ENCODE measurements around the gene NABP1.

The NABP1 gene

DNA sequence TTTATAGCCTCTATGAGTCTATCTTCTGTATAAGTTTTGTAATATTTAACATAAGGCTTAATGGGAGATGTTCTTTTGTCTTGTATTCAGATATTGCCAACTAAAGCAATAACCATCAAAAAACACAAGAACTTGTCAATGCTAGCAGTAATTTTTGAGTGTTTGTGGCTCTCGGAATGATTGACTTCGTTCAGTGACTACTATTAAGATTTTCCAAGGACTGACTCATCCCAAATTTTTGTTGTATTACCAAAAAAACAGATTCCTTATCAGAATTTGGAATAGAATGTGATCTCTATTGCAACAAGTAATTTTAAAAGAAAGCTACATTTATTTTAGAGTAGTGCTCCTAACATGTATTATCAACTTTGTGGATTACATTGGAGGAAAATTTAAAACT, 8.1 kb downstream of the NABP1 start:
- no peak for DNase-seq

GRCh38 chr2:191686729-191687128, 8.8 kb downstream of the NABP1 start:
- DNase-seq, result no peak

- DNase-seq, result no peak
These were observed 9.9 kb downstream of the NABP1 start for GRCh38 chr2:191687867-191688266.

- DNase-seq, result no peak
These were observed 11.2 kb downstream of the NABP1 start for GRCh38 chr2:191688934-191689695.

DNA sequence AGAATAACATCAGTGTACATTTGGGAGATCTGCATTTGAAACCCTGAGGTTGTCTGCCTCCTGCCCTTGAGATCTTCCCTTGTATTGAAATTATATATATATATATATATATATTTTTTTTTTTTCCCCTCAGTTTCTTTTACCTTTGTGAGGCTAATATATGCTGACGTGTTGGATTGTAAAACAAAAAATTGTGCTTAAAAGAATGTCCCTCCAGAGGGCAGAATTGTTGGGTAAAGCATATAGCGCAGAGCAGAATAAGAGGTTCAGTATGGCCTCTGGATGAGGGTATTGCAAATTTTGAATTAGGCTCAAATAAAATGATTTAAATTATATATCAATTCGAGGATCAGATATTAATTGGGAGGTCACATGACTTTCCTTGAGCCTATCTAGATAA, 12.4 kb downstream of the NABP1 start:
- DNase-seq, result no peak

DNA sequence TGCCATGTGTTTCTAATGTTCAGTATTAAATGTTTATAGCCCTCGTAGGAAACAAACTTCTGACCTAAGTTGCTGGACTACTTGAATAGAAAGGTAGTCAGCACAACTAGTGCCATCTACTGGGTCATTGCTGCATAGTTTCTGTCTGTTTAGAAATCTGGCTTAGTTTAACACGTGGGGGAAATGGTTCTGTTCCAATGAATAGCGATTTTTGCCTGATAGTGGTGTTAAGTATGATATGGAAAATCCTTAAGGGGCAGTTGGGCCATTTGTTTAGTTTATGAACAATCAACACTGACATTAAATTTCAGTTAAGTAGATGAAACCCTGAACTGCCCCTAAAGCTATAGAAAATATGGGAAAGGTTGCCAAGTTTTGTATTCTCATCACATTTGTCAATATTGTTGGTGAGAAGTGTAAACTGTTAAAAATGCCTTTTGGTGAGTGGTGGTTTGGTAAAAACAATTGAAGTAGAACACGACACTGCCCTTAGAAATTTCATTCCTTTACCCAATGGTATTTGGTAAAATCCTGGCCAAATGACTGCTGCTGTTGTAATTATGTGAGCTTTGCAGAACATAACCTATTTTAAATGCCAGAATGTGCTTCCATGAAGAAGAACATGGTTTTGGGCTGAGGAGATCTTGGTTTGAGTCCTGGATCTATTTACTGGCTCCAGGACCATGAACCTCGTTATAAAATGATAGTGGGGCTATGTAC, 13.2 kb downstream of the NABP1 start:
- DNase-seq, result peak in 4 of 6 experiments; percentile 10 to 70 (median 48)

- DNase-seq, result no peak
These were observed 14.0 kb downstream of the NABP1 start for GRCh38 chr2:191691898-191692297.

DNA sequence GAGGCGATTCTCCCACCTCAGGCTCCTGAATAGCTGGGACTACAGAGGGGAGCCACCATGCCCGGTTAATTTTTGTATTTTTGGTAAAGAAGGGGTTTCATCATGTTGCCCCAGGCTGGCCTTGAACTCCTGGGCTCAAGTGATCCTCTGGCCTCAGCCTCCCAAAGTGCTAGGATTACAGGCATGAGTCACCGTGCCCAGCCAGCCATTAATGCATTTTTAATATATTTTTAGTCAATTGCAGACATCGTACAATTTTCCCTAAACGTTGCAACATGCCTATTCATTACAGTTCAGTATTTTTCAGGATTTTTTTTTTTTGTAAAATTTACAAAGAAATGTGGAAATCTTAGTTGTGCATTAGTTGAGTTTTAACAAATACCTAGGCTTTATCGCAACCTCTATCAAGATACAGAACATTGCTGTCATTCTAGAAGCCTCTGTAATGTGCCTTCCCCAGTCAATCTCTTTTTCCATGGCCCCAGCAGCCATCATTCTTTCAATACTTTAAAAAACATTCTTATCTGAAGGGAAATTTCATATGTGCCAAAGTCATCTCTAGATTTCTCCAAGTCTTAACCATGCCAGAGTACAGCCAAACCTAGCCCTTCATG, 14.7 kb downstream of the NABP1 start:
- no peak for DNase-seq

DNA sequence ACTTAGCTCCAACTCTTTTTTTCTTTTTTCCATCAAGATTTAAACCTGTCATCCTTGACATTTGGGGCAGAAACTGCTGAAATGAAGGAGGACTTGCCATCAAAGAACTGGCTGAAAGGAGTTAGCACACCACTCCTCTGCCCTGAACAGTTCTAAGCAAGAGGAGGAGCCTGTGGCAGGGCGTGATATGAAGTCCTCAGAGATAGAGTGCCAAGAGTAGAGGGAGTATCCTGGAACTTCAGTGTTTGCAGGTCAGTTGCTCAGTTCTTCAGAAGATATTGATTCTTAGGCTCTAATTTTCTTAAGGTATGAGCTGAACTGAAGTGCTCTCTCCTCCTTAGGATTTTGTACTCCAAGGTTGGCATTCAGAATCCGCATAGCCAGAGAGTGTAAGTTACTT, 15.2 kb downstream of the NABP1 start:
- no peak for DNase-seq

DNA sequence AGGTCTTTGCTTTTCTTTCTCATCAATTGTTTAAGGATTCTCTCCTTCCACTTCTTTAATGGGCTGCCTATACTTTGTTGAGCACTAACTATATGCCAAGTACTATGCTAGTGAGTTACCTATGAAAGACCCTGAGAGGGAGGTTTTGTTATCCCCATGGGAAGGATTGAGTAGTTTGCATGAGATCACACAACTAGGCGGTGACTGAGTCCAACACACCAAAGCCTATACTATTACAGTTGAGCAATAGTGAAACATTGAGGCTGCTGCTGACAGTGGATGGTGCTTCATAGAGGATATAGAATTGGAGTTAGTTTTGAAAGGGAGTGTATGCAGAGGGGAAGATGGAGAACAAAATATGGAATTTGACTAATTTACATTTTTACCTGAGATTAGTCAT, 15.8 kb downstream of the NABP1 start:
- no peak for DNase-seq

- no peak for DNase-seq
These were observed 18.1 kb downstream of the NABP1 start for GRCh38 chr2:191696001-191696400.

DNA sequence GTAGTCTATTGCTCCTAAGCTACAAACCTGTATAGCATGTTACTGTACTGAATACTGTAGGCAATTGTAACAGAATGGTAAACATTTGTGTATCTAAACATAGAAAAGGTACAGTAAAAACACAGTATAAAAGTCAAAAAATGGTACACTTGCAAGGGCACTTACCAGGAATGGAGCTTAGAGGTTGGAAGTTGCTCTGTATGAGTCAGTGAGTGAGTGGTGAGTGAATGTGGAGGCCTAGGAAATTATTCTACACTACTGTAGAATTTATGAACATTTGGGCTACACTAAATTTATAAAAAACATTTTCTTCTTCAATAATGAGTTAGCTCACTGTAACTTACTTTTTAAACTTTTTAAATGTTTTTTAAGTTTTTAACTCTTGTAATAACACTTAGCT, 19.0 kb downstream of the NABP1 start:
- no peak for DNase-seq

DNA sequence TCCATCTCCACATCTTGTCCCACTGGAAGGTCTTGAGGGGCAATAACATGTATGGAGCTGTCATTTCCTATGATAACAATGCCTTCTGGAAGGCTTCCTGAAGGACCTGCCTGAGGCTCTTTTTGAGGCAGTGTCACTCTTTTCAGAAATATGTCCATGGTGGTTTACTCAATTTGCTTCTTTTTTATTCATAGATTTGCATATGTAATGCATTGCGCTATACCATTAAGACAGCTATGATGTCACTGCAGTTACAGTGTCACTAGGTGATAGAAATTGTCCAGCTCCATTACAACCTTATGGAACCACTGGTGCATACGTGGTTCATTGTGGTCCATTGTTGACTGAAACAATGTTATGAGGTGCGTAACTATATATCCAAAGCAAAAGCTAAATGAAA, 19.9 kb downstream of the NABP1 start:
- DNase-seq, result no peak

DNA sequence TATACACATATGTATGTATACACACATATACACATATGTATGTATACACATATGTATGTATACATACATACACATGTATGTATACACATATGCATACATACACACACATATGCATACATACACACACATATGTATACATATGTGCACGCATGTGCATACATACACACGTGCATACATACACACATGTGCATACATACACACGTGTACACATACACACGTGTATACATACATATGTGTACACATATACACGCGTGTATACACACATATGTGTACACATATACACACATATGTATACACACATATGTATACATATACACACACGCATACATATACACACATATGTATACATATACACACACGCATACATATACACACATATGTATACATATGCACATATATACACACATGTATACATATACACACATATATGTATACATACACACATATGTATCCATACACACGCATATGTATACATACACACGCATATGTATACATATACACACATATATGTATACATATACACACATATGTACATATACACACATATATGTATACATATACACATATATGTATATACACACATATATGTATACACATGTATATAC, 21.5 kb downstream of the NABP1 start:
- DNase-seq, result no peak

GRCh38 chr2:191701029-191701428, 23.1 kb downstream of the NABP1 start:
- no peak for DNase-seq

GRCh38 chr2:191701696-191702095, 23.8 kb downstream of the NABP1 start:
- no peak for DNase-seq

DNA sequence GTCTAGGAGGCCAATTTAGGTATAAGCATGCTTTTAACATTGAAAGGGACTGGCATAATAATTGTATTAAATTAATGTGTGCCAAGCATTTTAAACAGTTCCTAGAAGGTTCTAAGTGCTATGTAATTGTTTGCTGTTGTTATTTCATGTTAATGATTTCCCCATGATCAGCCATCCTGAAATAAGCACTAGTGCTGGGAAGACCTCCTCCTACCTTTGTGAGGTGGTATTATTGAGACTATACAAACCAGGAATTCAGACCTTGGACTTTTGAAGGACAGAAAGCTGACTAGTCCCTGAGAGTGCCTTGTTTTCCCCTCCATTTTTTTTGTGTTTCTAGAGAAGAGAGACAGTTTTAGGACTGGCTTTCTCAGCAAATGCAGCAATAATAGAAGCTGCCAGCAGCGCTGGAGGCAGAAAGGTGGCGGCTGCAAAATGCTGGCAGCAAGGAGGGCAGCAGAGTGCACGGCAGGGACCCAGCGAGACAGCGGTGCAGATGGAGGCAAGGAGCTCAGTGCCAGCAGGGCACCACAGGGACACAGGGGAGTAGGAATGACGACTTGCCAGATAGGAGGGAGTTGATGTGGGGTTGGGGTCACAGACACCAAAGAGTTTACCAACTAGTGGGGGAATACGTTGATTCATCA, 25.3 kb downstream of the NABP1 start:
- DNase-seq, result no peak

GRCh38 chr2:191705084-191705483, 27.1 kb downstream of the NABP1 start:
- no peak for DNase-seq

DNA sequence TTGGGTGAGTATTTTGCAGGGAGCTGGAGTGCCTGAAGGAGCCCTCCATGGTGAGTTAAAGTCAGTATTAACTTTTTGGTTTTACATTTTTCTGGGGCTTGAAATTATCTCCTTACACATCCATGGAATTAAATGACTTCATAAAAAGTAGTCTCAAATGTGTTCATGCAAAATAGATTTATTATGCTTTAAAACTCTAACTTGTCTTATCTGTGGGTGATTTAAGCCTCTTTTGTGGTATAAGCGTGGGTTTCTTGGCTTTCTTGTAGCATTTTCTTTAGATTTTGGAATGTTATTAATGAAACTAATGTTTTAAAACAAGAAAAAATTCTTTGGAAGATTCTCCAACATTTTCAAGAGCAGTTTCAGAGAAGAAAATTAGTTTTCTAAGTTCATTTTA, 27.8 kb downstream of the NABP1 start:
- no peak for DNase-seq

GRCh38 chr2:191706791-191707190, 28.9 kb downstream of the NABP1 start:
- DNase-seq, result no peak

DNA sequence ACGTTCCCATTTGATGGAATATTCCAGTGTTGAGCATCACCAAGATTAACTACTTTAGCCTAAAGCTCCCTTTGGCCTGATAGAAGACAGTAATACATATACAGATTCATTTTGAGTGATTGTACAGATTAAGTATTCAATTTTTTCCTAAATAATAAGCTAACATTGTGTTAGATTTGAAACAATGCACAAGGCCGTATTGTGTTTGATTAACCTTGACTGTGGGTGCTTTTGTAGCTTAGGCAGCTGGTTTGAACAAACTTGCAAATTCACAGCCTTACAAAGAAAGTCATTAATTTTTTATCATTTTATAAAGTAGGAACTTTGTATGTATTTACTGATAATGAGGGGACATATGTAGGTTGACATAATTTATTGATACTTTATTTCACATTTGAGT, 29.6 kb downstream of the NABP1 start:
- DNase-seq, result no peak

- DNase-seq, result no peak
These were observed 32.5 kb downstream of the NABP1 start for GRCh38 chr2:191710411-191710900.

DNA sequence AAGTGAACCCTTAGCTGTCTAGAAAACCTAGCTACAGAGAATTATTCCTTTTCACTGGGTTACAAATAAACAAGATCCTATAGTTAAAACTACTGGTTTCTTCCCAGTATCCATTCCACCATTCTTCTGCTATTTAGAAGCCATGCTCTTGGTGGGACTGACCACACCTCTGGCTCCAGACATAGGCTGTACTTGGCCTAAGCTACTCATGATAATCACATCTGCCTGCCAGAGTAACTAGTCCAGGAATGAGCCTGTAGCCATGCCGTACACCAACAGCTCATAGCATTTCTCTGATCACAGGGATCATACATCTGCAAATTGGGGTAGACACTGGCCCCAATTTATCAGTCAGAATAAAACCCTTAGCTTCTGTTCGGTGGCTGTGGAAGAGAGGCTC, 33.7 kb downstream of the NABP1 start:
- DNase-seq, result no peak

All from stimulated activated naive CD4-positive, alpha-beta T cell (primary cell).